ENCODE measurements around the gene CLIC4. TPM values are rescaled to one million over a fixed set of nuclear protein-coding genes. Genes with fewer than 3 reads are reported as not detected.
A peak's percentile ranks its signal among the peaks of the same experiment; 100 is the strongest.

CLIC4 gene
- total and polyA plus RNA-seq, 8 donors: 53.5 to 372 (median 110) TPM

DNA sequence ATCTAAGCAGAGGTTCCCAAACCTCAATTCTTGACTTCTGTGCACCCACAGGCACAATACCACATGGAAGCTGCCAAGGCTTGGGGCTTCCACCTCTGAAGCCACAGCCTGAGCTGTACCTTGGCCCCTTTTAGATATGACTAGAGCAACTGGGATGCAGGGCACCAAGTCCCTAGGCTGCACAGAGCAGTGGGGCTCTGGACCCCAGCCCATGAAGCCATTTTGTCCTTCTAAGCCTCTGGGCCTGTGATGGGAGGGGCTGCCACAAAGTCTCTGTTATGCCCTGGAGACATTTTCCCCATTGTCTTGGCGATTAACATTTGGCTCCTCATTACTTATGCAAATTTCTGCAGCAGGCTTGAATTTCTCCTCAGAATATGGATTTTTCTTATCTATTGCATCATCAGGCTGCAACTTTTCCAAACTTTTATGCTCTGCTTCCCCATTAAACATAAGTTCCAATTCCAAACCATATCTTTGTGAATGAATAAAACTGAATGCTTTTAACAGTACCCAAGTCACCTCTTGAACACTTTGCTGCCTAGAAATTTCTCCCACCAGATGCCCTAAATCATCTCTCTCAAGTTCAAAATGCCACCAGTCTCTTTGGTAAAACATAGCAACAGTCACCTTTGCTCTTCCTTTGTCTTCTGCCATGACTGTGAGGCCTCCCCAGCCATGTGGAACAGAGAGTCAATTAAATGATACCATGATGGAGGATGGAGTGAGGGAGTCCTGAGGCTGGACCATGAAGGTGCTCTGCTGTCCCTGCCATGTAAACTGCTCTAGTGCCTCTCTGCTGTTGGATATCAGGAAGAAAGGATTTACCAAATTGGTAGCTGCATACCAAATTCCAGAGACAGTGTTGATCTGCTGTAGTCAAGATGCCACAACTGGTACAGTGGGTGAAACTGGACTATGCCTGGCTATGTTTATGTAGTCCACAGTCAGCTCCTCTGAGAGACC, 147.2 kb downstream of the CLIC4 start:
- DNase-seq: peak in 1 of 2 donors; percentile 9
- H3K9me3 ChIP-seq: peaks cover 0 to 10% (median 7%) of the 10 kb centered on the region in 4 donors
- H3K4me3 ChIP-seq: no peak overlapping the region
- intact Hi-C loops (cut with DNase I; ENCODE audit: low total_unique reads): no loop called here
- 76 to 96% (median 89%) methylated on average over 1 of the region's 1 CpG for WGBS, 5 donors
- no peak for TF ChIP-seq POLR2AphosphoS5 (IDR thresholded peaks at IDR 0.05)
- TF ChIP-seq POLR2A (IDR thresholded peaks at IDR 0.05): no peak
- no peak for TF ChIP-seq EP300 (IDR thresholded peaks at IDR 0.05)
- TF ChIP-seq, protein P1, sequence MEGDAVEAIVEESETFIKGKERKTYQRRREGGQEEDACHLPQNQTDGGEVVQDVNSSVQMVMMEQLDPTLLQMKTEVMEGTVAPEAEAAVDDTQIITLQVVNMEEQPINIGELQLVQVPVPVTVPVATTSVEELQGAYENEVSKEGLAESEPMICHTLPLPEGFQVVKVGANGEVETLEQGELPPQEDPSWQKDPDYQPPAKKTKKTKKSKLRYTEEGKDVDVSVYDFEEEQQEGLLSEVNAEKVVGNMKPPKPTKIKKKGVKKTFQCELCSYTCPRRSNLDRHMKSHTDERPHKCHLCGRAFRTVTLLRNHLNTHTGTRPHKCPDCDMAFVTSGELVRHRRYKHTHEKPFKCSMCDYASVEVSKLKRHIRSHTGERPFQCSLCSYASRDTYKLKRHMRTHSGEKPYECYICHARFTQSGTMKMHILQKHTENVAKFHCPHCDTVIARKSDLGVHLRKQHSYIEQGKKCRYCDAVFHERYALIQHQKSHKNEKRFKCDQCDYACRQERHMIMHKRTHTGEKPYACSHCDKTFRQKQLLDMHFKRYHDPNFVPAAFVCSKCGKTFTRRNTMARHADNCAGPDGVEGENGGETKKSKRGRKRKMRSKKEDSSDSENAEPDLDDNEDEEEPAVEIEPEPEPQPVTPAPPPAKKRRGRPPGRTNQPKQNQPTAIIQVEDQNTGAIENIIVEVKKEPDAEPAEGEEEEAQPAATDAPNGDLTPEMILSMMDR (IDR thresholded peaks at IDR 0.05): no peak
- H3K36me3 ChIP-seq: no peaks in the 10 kb centered on the region
- H3K27ac ChIP-seq: no peak overlapping the region
- peaks cover 0 to 26% (median 0%) of the 10 kb centered on the region in 3 donors for H3K27me3 ChIP-seq
- peaks cover 0 to 5% (median 0%) of the 10 kb centered on the region in 4 donors for H3K4me1 ChIP-seq

DNA sequence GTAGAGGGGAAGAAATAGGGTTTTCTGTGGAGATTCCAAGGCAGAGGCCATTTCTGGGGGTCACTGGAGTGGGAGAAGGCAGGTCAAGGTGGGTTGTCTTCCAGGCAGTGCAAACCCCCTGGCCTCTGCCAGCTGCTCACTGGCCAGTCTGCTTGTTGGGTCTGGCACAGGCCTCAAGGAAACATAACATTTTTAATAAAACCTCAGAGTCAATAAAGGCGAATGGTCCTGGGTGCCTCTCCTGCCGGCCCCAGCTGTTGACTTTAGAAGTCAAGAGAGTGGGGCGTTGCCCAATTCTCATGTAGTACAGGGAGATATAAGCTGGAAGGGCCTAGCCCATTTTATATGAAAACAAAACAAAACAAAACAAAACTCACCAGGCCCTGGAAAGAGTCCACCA, 148.2 kb downstream of the CLIC4 start:
- Histone ChIP-seq H3K9me3 (peaks cover 0 to 10% (median 7%) of the 10 kb centered on the region in 4 donors), H3K4me3 (no peak overlapping the region), H3K4me1 (peaks cover 0 to 7% (median 2%) of the 10 kb centered on the region in 4 donors), H3K27ac (no peak overlapping the region), H3K36me3 (no peaks in the 10 kb centered on the region), H3K27me3 (peaks cover 0 to 28% (median 0%) of the 10 kb centered on the region in 3 donors)
- peak; percentile 52 to 73 for DNase-seq
- TF ChIP-seq POLR2AphosphoS5 (IDR thresholded peaks at IDR 0.05) (no peak), EP300 (IDR thresholded peaks at IDR 0.05) (no peak), POLR2A (IDR thresholded peaks at IDR 0.05) (no peak)
- TF ChIP-seq, protein P1 (IDR thresholded peaks at IDR 0.05): no peak
- WGBS, 5 donors: 22 to 56% (median 33%) methylated on average over 3 of the region's 3 CpGs
- intact Hi-C loops (cut with DNase I; ENCODE audit: low total_unique reads): no loop called here

Small RNA genes lying within 50 kb of the gene (small RNA-seq; reads per million reads assigned to genes)
- gene RNU6-1208P: 0 reads per million in 4 donors

Other genes with a start within 250 kb of the CLIC4 start
- 10 to 100 TPM in 2 of 5 donors, 1 to 10 TPM in 3; 2.9 to 52.0 (median 9.3) TPM for gene RCAN3, start 242.6 kb upstream of the CLIC4 start, total RNA-seq
- gene RCAN3, start 242.6 kb upstream of the CLIC4 start, polyA plus RNA-seq: 10 to 100 TPM in 1 of 3 donors, 1 to 10 TPM in 2; 5.7 to 10.7 (median 5.9) TPM
- 1 to 10 TPM in 3 of 5 donors, under 1 TPM in 2; 0.29 to 9.3 (median 3.9) TPM for gene NCMAP, start 189.4 kb upstream of the CLIC4 start, total RNA-seq
- 1 to 10 TPM; 2.4 to 5.0 (median 4.3) TPM for gene NCMAP, start 189.4 kb upstream of the CLIC4 start, polyA plus RNA-seq
- gene SRRM1, start 102.1 kb upstream of the CLIC4 start, total RNA-seq: 100 to 1,000 TPM; 103 to 149 (median 142) TPM
- 10 to 100 TPM; 21.2 to 31.2 (median 28.6) TPM for gene SRRM1, start 102.1 kb upstream of the CLIC4 start, polyA plus RNA-seq
- 1 to 10 TPM in 3 of 5 donors, under 1 TPM in 1, not detected in 1; 0.29 to 6.1 (median 3.2) TPM for gene RUNX3, start 184.8 kb downstream of the CLIC4 start, total RNA-seq
- 1 to 10 TPM; 1.5 to 4.0 (median 2.6) TPM for gene RUNX3, start 184.8 kb downstream of the CLIC4 start, polyA plus RNA-seq